ENCODE data around the gene HSPB6.

HSPB6 gene

DNA sequence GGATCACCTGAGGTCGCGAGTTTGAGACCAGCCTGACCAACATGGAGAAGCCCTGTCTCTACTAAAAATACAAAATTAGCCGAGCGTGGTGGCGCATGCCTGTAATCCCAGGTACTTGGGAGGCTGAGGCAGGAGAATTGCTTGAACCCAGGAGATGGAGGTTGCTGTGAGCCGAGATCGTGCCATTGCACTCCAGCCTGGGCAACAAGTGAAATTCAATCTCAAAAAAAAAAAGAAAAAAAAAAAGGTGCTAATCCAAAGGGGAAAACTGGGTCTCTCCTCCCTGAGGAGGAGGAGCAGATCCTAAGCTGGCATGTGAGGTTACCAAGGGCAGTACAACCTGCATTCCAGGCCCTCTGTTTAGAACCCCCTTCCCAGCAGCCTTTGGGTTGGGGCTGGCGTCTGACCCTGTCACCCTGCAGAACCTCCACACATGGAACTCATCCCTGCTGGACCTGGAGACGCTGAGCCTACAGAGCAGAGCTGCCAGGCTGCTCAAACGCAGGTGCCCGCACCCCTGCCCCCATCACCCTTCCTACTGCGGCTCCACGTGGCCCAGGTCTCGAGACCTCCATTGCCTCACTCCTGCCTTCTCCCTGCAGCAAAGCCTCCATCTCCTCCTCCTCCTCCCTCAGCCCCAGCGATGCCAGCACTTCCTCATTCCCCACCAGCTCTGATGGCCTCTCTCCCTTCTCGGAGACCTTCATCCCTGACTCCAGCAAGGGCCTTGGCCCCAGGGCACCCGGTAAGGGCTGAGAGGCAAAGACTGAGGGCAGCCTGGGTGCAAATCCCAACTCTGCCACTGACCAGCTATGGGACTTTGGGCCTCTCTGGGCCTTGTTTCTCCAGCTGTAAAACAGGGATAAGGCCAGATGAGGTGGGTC, 7.8 kb upstream of the HSPB6 start:
- DNase-seq, result no peak

DNA sequence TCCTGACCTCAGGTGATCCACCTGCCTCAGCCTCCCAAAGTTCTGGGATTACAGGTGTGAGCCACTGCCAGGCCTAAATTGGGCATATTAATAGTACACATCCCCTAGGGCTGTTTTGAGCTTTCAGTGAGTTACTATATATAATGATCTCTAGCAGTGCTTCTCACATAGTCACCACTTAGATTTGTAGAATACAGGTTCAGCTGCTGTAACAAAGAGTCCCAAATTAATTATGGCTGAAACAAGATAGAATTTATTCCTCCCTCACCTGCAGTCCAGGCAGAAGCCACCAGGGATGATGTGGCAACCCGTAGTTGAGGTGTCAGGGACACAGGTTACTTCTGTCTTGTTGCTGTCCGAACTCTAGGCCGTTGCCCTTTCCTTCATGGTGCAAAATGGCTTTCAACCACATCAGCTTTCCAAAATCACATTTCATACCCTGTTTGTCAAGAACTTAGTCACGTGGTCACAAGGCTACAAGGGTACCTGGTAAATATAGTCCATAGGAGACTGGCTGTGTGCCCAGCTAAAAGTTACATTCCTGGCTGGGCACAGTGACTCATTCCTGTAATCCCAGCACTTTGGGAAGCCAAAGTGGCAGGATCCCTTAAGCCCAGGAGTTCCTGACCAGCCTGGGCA, 4.0 kb upstream of the HSPB6 start:
- no peak for DNase-seq

DNA sequence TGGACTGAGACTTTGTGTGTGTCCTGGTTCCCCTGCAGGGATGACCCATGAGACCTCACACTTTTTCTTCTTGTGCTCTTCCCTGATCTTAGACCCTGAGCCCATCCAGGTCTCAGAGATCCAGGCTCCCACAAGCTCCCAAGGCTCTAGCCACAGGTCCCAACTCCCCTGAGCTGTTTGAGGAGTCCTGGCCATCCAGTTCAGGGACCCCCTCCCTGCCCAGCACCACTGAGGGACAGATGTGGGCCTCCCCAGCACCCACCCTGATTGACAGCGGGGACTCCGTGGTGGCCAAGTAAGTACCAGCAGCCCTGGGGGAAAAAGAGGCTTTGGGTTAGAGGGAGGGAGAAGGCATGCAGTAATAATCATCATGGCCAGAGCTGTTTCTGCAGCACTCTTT, 2.9 kb upstream of the HSPB6 start:
- DNase-seq, result no peak

DNA sequence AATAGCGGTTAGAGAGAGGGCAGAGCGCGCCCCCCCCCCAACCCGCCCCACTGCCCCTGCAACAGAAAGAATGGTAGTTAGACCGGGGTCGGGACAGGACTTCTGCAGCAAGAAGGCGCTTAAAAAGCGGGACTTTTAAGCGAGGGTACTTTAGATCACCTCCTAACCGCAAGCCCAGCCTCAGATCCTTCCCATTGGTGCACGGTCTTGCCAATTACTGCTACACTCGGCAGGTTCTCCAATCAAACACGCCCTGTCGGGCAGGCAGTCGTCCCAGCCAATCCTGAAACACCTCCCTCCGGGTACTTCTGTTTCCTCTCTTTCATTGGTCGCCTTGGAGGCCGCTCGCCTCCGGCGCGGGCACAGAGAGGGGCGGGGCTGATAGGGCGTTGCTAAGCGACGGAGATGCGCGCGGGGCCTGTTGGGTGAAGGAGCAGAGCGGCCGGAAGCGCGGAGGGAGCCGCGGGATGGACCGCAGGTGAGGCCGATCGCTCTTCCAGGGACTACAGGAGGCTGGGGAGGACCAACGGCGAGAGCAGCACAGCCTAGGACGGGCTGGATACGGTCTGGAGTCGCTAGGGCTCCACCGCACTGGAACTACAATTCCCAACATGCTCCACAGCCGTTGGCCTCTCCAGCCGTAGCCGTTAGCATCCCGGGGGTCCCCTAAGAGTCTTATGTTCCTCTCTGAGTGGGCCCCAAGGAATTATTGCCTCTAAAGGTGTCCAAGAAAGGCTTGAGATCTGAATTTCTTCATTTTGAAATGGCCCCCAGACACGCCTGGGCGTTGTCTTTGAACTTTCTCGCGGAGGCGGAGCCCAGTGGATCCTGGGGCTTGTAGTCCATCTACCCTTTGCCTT, 1.1 kb upstream of the HSPB6 start, which contains the start of gene PROSER3:
Gene PROSER3, plus strand, starts transcription at position 428 of the 860 bp plus-strand sequence. Its CDS starts 40 bp downstream, at position 468.
- DNase-seq, result peak; percentile 100

DNA sequence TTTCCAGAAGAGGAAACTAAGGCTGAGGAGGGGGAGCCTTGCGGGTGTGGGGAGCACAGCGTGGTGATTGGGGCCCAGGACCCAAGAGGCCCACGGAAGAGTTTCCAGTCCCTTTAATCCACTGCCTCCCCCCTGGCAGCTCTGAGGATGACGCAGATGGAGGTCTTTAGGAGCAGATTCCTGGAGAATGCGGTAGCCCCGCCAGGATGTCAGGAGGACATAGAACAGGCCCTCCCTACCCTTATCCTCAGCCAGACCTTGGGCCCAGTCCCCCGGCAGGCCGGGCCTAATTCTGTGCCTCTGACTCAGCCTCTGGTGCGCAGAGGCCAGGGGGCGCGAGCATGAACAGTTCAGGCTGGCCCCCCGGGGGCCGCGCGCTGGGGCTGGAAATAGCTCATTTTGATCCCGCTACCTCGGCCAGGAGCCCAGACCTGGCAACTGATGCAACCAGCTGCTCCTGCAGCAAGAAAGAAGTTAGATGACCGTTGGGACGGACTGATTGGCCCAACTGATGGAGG, 461 bp upstream of the HSPB6 start:
- no peak for DNase-seq

DNA sequence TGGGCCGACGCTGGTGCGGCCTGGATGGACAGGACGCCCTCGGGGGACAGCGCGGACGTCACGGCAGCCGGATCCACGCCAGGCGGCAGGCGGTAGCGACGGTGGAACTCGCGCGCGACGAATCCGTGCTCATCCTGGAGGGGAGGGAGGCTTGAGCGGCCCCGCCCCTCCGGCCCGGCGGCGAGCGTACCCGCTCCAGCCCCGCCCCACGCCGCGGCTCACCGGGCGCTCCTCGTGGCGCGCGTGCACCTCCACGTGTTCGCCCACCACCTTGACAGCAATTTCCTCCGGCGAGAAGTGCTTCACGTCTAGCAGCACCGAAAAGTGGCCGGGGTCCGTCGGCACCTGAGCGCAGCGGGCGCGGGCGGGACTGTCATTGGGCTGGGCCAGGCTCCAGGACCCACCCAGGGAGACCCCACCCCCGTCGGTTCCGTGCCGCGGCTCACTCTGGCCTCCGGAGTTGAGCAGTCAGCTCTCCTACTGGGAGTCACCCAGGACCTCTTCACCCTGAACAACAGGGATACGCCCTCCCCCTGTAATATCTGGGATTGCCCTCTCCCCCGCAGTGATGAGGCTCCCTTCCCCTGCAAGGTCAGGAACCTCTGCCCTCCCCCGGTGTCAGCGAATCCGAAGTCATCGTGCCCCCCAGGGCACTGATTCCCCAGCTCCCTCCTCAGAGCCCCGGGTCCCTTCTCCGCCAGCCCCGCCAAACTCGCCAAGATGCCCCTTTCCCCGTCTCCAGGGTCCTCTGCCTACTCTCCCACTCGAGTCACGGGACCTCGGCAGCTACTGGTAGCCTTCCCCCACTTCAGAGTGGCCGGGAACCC, 1.1 kb downstream of the HSPB6 start:
- peak; percentile 72 for DNase-seq

DNA sequence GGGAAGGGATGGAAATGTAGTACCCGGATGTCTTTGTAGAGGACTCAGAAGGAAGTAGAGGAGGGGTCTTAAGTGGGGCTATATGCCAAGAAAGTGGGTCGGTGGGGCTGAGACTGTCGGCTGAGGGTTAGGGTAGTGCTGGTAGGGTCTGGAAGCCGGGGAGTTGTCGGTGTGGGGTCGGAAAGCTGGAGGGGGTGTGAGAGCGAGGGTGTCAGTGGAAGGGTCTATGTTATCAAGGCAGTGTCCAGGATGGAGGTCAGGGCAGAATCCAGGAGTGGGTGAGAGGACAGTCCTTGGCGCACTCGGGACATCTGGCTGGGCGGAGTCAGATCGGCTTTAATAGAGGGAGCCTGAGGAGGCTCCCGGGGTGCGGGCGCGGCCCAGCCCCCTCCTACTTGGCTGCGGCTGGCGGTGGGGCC, 1.7 kb downstream of the HSPB6 start:
- DNase-seq, result no peak

DNA sequence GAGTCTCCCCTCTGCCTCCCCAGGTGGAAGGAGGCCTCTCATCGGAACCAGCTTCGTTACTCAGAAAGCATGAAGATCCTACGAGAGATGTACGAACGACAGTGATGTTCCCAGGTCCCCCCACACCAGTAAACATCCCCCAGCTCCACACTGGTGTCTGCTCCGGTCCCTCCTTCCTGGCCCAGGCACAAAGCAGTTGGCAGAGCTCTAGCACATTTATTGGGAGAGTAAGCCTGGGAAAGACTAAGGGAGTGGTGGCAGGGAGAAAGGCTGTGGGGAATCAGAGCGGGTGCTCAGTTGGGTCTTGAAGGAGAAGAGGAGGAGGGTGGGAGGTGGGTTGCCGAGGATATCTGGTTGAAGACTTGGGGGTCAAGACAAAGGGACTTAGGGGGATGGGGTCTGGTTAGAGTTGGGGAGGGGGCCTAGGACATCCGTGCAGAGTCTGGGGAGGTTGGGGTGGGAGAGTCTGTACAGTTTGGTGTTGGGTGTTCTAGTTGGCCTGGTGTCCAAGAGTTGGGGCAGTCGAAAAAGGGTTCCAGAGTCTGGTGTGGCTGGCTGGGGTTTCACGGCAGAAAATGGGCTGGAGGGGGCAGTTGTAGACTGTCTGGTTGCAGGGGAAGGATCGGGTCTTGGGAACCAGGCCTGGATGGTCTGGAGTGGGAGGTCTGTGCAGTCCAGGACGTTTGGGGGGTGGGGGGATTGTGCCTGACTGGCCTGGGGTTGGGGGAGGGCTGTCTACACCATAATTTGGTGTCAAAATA, 2.3 kb downstream of the HSPB6 start:
- DNase-seq, result no peak

DNA sequence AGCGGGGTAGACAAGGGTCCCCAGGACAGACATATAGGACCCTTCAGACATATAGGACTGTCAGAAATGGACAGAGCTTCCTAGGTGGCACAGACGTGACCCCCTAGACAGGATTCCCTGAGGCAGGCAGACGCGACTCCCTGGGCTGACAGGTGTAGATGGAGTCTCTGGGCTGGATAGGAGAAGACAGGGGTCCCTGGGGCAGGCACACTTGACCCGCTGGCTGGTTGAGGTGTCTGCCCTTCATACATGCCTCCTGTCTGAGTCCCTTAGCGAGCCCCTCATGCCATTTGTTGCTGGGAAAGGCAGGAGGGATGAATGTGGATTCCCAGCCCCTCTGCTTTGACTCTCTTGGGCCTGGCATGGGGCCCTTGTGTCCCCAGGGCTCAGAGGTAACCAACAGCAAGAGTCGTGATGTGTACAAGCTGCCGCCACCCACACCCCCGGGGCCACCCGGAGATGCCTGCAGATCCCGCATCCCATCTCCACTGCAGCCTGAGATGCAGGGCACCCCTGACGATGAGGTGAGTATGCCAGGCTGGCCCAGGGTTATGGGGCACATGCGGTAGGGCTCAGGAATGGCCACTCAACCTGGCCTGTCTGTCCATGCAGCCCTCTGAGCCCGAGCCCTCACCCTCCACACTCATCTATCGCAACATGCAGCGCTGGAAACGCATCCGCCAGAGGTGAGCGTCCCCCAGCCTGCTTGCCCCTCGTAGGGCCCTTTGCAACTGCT, 3.0 kb downstream of the HSPB6 start:
- no peak for DNase-seq

DNA sequence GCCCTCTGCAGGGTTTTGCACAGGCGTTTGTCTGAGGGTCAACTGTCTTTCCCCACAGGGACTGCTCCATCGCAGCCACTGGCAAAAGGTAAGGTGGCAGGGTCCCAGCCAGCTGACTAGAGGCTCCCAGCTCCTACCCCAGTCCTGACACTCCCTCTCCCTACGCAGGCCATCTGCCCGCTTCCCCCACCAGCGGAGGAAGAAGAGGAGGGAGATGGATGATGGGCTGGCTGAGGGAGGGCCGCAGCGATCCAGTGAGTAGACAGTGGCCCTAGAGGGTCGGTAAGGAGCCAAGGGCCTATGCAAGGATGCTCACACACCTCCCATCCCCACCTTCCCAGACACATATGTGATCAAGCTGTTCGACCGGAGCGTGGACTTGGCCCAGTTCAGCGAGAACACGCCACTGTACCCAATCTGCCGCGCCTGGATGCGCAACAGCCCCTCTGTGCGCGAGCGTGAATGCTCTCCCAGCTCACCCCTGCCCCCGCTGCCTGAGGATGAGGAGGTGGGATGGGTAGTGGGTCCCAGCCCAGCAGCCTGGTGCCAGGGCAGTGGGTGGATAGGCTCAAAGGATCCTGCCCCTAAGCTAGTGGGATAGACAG, 4.0 kb downstream of the HSPB6 start:
- no peak for DNase-seq

DNA sequence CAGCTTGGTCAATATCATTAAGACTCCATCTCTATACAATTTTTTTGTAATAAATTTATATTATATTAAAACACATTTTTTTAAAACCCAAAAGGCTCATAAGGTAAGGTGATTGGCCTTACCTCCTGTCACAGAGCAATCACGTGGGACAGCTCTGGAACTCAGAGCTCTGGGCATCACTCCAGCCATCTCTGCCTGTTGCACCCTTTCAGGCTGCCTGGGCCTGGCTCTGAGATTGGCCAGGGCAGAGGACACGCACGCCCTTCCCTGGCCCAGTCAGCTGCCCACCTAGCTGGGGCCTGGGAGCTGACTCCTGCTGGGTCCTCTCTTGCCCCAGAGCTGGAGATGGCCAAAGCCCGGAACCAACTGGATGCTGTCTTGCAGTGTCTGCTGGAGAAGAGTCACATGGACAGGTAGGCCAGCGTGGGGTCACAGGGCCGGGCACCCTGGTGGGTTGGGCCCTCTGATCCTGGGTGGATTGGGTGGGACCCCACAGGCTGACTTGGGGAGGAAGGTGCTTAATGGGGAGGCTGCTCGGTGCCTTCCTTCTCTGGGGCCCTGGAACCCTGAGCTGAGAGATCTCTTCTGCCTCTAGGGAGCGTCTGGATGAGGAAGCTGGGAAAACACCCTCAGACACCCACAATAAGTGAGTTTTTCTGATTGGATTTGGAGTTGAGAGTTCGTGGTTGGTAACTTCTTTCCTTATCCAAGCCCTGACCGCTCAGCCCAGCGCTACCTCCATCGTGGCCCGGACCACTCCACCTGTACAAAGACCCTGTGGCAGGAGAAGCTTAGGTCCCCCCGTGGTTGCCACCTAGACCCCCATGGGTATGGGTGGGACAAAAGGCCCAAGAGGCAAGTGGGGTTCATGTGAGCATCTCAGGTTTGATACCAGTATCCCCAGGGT, 4.7 kb downstream of the HSPB6 start:
- DNase-seq, result no peak

DNA sequence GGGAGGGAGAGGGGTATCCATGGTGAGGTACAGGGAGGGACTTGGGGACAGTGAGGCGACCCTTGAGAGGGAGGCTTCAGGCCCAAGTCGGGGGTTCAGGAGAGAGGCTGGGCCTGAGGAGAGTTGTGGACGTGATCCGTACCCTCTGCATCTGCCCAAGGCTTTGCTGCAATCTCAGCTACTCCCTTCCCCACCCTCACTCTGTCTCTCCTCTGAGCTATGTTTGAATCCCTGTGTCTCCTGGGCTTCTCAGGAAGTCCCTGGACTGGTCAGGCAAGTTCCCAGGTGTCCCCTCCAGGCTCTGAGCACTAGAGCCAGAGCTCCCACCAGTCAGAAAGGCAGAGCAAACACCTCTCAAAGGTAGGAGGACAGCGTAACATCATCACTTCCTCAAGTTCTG, 6.7 kb downstream of the HSPB6 start:
- DNase-seq, result no peak

DNA sequence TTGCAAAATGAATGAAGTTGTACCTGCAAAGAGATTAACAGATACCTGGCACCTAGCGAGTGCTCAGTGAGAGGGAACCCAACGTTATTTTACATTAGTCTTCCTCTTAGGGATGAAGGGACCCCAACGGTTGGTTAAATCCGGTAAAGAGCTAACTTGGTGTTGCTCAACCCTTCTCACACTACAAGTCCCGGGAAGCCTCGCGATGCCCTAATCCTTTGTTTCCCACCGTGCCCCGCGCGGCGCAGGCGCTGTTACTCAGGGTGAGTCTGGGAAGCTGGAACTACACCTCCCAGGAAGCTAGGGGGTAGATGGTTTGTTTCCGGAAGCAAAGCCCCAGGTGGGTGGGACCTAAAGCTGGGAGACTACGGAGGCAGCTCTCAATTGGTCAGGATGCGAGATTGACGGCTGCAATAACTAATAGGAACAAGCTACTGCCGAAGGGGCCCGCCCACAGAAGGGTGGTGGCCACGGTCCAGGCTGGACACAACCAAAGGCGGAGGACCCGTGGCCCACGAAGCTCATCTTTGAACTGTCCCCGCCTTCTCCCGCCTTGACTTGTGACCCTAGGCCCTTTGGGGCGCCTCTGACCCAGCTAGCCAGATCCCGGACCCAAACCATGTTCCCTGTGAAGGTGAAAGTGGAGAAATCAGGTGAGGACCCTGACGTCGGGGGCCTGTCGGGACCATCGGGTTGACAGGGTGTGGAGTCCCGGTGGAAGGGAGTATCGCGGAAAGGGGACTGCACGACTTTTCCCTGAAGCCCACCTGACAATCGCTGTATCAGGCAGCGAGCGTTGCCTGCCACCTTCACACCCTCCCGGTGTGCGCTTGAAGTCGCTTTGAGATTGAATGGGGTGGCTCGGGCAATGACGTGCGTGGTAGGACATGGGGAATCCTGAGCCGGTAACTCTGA, 8.5 kb downstream of the HSPB6 start, which contains the start of gene LIN37:
Gene LIN37, plus strand, starts transcription at position 471 of the 915 bp plus-strand sequence. Its CDS starts 149 bp downstream, at position 620.
- peak; percentile 100 for DNase-seq

DNA sequence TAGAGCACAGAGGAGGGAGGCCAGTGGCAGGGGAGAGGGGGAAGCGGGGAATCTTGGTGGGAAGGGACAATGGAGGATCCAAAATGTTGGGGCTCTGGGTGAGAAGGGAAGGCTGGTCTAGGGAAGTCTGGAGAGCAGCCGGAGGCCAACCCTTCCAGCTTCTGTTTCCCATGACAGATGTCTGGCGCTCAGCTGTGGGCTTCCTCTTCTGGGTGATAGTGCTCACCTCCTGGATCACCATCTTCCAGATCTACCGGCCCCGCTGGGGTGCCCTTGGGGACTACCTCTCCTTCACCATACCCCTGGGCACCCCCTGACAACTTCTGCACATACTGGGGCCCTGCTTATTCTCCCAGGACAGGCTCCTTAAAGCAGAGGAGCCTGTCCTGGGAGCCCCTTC, 10.3 kb downstream of the HSPB6 start:
- no peak for DNase-seq

DNA sequence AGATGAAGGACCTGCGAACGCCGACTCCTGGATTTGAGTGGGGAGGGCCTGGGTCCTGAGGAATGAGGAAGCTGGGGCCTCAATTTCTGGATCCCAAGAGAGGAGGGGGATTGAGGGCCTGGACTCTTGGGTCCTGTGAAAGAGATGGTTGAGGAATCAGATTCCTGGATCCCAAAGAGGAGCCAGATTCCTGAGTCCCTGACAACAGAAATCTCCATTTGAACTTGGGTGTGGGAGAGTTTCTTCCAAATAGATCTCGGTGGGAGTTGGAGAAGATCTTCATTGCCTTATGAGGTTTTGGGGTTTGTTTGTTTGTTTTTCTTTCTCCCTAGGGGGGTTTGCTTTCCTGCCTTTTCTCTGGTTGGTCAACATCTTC, 10.8 kb downstream of the HSPB6 start:
- no peak for DNase-seq

DNA sequence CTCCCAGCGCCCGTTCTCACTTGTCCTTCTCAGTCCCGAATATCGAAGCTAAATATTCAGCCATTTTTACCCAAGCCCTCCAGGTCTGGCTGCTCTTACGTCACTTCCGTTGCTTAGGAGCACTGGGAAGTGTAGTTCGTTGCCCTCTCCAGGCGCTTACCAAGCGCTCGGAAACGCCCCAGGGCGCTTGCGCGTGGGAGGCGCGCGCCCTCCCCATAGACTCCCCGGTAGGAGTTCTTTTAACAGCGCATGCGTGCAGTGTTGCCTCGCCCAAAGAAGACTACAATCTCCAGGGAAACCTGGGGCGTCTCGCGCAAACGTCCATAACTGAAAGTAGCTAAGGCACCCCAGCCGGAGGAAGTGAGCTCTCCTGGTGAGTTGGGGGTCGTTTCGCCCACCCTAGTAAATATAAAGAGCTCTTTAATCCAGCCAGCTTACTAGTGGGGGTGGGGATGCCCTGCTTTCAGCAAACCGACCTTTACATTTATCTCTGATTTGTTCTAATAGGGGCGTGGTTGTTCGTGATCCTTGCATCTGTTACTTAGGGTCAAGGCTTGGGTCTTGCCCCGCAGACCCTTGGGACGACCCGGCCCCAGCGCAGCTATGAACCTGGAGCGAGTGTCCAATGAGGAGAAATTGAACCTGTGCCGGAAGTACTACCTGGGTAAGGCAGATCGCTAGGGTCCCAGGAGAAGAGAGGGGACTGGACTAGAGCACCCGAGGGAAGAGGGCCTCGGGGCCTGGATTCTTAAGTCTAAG, 11.3 kb downstream of the HSPB6 start, which contains the start of the genes PSENEN and U2AF1L4:
Gene PSENEN, plus strand, starts transcription at position 324 of the 759 bp plus-strand sequence. Its CDS starts 280 bp downstream, at position 604.
Gene U2AF1L4, minus strand, starts transcription at position 91 of the 759 bp plus-strand sequence. Its CDS starts 27 bp downstream, at position 64.
- DNase-seq, result peak; percentile 99
